Keratinocyte (primary cell): ENCODE results near the gene RABGEF1. TPM values are rescaled to one million over a fixed set of nuclear protein-coding genes. Genes with fewer than 3 reads are reported as not detected.

Source experiments
- DNase-seq: peaks from one replicate; pipeline ENCODE4 v3.0.0-alpha.2; 2011; ENCODE audit warnings: low read depth, missing footprints, low spot score
- FAIRE-seq: peaks from 2 replicates; lab custom pipeline; 2011; peaks lifted over from hg19 to GRCh38; lab: Jason Lieb, UNC
- H2AFZ ChIP-seq: 2 replicates; pipeline ENCODE4 v1.6.0; 2012; ENCODE audit warnings: low read length, control low read depth, inconsistent platforms; ENCODE audit not compliant: control insufficient read depth
- H3K27ac ChIP-seq: 2 replicates; pipeline ENCODE4 v1.5.1; 2011; ENCODE audit warnings: low read length; ENCODE audit not compliant: control insufficient read depth, insufficient read depth
- H3K27me3 ChIP-seq: 3 replicates; pipeline ENCODE4 v1.6.0; 2011; ENCODE audit warnings: low read length; ENCODE audit not compliant: control insufficient read depth, insufficient read depth; ENCODE audit errors: extremely low read depth
- H3K36me3 ChIP-seq, 2 experiments: 2 replicates in 1 of 2; 3 replicates in 1 of 2; pipeline ENCODE4 v1.5.1; 2011; ENCODE audit warnings: low read length in 2 of 2, mild to moderate bottlenecking in 1 of 2; ENCODE audit not compliant: control insufficient read depth in 2 of 2, insufficient read depth in 2 of 2; ENCODE audit errors: extremely low read depth in 1 of 2
- H3K4me1 ChIP-seq: 3 replicates; pipeline ENCODE4 v1.5.1; 2011; ENCODE audit warnings: low read length; ENCODE audit not compliant: control insufficient read depth, insufficient read depth; ENCODE audit errors: extremely low read depth
- H3K4me2 ChIP-seq: 3 replicates; pipeline ENCODE4 v1.6.0; 2011; ENCODE audit warnings: low read depth, low read length; ENCODE audit not compliant: control insufficient read depth, insufficient read depth; ENCODE audit errors: extremely low read depth
- H3K4me3 ChIP-seq, 3 experiments: fragments of 200-600 bp in 1 of 3; sonication (generic) in 1 of 3; 2 replicates in 2 of 3; 3 replicates in 1 of 3; pipeline ENCODE4 v1.5.1; 2011 to 2016; ENCODE audit warnings: low read length in 3 of 3, mild to moderate bottlenecking in 3 of 3, control low read depth in 2 of 3, inconsistent platforms in 1 of 3, low read depth in 1 of 3, mixed read lengths in 1 of 3, mixed run types in 1 of 3, moderate library complexity in 1 of 3; ENCODE audit not compliant: control insufficient read depth in 2 of 3, insufficient read depth in 2 of 3; ENCODE audit errors: extremely low read depth in 1 of 3
- H3K79me2 ChIP-seq: 2 replicates; pipeline ENCODE4 v1.6.0; 2012; ENCODE audit warnings: low read length; ENCODE audit not compliant: control insufficient read depth, insufficient read depth
- H3K9ac ChIP-seq: 3 replicates; pipeline ENCODE4 v1.6.0; 2011; ENCODE audit warnings: low read length; ENCODE audit not compliant: control insufficient read depth, insufficient read depth; ENCODE audit errors: extremely low read depth
- H3K9me1 ChIP-seq: 3 replicates; pipeline ENCODE4 v1.6.0; 2011; ENCODE audit warnings: low read length; ENCODE audit not compliant: control insufficient read depth, insufficient read depth; ENCODE audit errors: extremely low read depth
- H3K9me3 ChIP-seq: 2 replicates; pipeline ENCODE4 v1.5.1; 2012; ENCODE audit warnings: low read depth, low read length; ENCODE audit not compliant: control insufficient read depth
- H4K20me1 ChIP-seq: 3 replicates; pipeline ENCODE4 v1.6.0; 2011; ENCODE audit warnings: low read length; ENCODE audit not compliant: control insufficient read depth, insufficient read depth; ENCODE audit errors: extremely low read depth
- EZH2 ChIP-seq: IDR thresholded peaks from one replicate; pipeline ENCODE4 v1.6.1; 2012; ENCODE audit warnings: inconsistent platforms, mild to moderate bottlenecking, low read length, moderate library complexity
- dilution Hi-C: fragments of 300-500 bp; cut with MboI; formaldehyde crosslinking; loops from one replicate; pipeline ENCODE4 v1.7.0; 2020; ENCODE audit warnings: low sequenced_read_pairs; ENCODE audit not compliant: extremely low pct_ligation_motif_present
- polyA plus RNA-seq, 5 experiments: library from polyadenylated mRNA; depleted of rRNA in 3 of 5; stranded (reverse) in 3 of 5; stranded (forward) in 1 of 5; unstranded in 1 of 5; fragments of >200 nt; gene quantifications; 1 replicate in 1 of 5; 2 replicates in 3 of 5; 3 replicates in 1 of 5; pipeline versions ENCODE4 v1.2.1 to v1.2.3, GENCODE V29; 2011 to 2012; ENCODE audit warnings: missing spikeins in 2 of 5, low read depth in 1 of 5, low replicate concordance in 1 of 5
- TF ChIP-seq, protein P1 (sequence below), 3 experiments: IDR thresholded peaks in 1 of 3; conservative IDR thresholded peaks in 1 of 3; optimal IDR thresholded peaks in 1 of 3; 2 replicates in 2 of 3; 3 replicates in 1 of 3; pipeline versions ENCODE3 to v1.5.1; 2011; ENCODE audit warnings: low read length in 3 of 3, mild to moderate bottlenecking in 3 of 3, moderate library complexity in 2 of 3, control low read depth in 1 of 3, inconsistent platforms in 1 of 3; ENCODE audit not compliant: insufficient read depth in 2 of 3; ENCODE audit errors: extremely low read depth in 1 of 3

The RABGEF1 gene
- polyA plus RNA-seq, 1 donor (not counting 4 experiments of a cell fraction or from before 2014, with no cell fraction given): 58.2 TPM

DNA sequence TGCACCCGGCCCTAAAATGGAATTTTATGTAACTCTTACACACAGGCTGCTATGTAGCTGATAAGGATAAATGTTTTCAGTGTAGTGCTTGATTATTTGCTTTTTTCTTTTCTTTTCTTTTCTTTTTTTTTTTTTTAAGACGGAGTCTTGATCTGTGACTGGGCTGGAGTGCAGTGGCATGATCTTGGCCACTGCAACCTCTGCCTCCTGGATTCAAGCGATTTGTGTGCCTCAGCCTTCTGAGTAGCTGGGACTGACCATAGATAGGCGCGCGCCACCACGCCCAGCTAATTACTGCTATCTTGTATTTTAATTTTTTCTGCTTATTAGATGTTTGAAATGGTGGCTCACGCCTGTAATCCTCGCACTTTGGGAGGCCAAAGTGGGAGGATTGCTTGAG lies 3.4 kb downstream of the RABGEF1 start:
- Histone ChIP-seq H3K27ac (no peak overlapping the region), H4K20me1 (no peaks in the 10 kb centered on the region)
- dilution Hi-C loops: no loop called here

DNA sequence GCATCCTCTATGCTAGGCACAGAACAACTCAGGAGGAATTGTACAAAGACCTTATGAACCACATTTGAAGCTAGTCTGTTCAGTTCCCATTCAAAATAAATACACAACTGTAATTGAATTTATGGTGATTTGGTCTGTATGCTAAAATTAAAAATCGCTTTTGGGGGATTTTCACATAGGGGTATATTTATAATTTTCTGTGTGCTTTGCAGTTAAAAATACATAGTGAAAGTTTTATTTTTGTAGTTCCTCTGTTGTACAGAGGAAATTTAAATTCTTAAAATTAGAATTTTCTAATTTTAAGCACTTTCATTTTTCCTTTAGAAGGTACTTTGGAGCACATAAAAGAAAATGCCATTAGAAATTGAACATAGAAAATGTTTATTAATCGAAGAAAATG lies 6.9 kb downstream of the RABGEF1 start:
- Histone ChIP-seq H3K4me2 (no peak overlapping the region), H2AFZ (no peak overlapping the region), H3K27me3 (no peaks in the 10 kb centered on the region), H3K9me3 (no peaks in the 10 kb centered on the region), H3K9me1 (no peaks in the 10 kb centered on the region), H3K79me2 (peaks cover 94% of the 10 kb centered on the region), H3K4me1 (peaks cover 10% of the 10 kb centered on the region), H3K9ac (no peak overlapping the region), H3K36me3 (peaks cover 6 to 10% of the 10 kb centered on the region in 2 experiments), H3K27ac (no peak overlapping the region), H4K20me1 (peaks cover 8% of the 10 kb centered on the region), H3K4me3 (no peak overlapping the region)
- dilution Hi-C loops: no loop called here
- FAIRE-seq (no peak), DNase-seq (no peak)
- TF ChIP-seq, protein P1, sequence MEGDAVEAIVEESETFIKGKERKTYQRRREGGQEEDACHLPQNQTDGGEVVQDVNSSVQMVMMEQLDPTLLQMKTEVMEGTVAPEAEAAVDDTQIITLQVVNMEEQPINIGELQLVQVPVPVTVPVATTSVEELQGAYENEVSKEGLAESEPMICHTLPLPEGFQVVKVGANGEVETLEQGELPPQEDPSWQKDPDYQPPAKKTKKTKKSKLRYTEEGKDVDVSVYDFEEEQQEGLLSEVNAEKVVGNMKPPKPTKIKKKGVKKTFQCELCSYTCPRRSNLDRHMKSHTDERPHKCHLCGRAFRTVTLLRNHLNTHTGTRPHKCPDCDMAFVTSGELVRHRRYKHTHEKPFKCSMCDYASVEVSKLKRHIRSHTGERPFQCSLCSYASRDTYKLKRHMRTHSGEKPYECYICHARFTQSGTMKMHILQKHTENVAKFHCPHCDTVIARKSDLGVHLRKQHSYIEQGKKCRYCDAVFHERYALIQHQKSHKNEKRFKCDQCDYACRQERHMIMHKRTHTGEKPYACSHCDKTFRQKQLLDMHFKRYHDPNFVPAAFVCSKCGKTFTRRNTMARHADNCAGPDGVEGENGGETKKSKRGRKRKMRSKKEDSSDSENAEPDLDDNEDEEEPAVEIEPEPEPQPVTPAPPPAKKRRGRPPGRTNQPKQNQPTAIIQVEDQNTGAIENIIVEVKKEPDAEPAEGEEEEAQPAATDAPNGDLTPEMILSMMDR (optimal IDR thresholded peaks at IDR 0.05 in 1 of 3, IDR thresholded peaks at IDR 0.05 in 1 of 3, conservative IDR thresholded peaks at IDR 0.05 in 1 of 3; ENCODE audit: extremely low read depth in 1 of 3, insufficient read depth in 2 of 3, low read length in 3 of 3): no peak
- no peak for TF ChIP-seq EZH2

More for the DNA sequence above, 3.4 kb downstream of the RABGEF1 start:
- Histone ChIP-seq H3K9me1 (no peaks in the 10 kb centered on the region), H3K4me3 (no peak overlapping the region), H3K27me3 (no peaks in the 10 kb centered on the region), H3K9ac (no peak overlapping the region), H3K4me2 (no peak overlapping the region), H2AFZ (no peak overlapping the region), H3K4me1 (peaks cover 12% of the 10 kb centered on the region), H3K36me3 (peaks cover 5 to 10% of the 10 kb centered on the region in 2 experiments), H3K79me2 (peaks cover 89% of the 10 kb centered on the region), H3K9me3 (no peaks in the 10 kb centered on the region)
- DNase-seq (no peak), FAIRE-seq (no peak)
- TF ChIP-seq EZH2: no peak
- TF ChIP-seq, protein P1 (optimal IDR thresholded peaks at IDR 0.05 in 1 of 3, IDR thresholded peaks at IDR 0.05 in 1 of 3, conservative IDR thresholded peaks at IDR 0.05 in 1 of 3; ENCODE audit: extremely low read depth in 1 of 3, insufficient read depth in 2 of 3, low read length in 3 of 3): no peak
